NCI-H345 (cell line): ENCODE results near the gene NR2F6.
A peak's percentile ranks its signal among the peaks of the same experiment; 100 is the strongest.
"Not testable (repeated sequence)": the region's sequence is repeated elsewhere in the genome, so short reads cannot be mapped to it uniquely, and the experiment has no call there.

Source experiments
- DNase-seq: peaks from one replicate; lab custom pipeline; 2025; lab: John Stamatoyannopoulos, UW

Gene NR2F6

DNA sequence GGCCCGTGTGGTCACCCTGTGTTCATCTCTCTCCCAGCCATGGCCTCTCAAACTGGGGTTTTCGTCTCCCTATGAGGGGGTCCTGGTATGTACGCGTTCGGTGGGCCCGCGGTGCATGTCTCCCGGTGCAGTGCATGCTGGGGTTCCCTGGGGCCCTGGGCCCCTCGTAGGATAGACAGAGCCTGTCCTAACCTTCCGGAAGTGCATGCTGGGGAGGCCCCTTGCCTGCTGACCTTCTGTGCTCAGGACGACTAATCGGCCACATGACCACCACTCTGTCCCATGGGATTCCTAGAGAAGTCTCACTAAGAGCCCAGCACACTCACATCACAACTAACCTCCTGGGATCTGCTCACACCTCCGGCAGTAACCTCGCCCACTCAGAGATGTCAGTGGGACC lies 35.4 kb downstream of the NR2F6 start:
- no peak for DNase-seq

DNA sequence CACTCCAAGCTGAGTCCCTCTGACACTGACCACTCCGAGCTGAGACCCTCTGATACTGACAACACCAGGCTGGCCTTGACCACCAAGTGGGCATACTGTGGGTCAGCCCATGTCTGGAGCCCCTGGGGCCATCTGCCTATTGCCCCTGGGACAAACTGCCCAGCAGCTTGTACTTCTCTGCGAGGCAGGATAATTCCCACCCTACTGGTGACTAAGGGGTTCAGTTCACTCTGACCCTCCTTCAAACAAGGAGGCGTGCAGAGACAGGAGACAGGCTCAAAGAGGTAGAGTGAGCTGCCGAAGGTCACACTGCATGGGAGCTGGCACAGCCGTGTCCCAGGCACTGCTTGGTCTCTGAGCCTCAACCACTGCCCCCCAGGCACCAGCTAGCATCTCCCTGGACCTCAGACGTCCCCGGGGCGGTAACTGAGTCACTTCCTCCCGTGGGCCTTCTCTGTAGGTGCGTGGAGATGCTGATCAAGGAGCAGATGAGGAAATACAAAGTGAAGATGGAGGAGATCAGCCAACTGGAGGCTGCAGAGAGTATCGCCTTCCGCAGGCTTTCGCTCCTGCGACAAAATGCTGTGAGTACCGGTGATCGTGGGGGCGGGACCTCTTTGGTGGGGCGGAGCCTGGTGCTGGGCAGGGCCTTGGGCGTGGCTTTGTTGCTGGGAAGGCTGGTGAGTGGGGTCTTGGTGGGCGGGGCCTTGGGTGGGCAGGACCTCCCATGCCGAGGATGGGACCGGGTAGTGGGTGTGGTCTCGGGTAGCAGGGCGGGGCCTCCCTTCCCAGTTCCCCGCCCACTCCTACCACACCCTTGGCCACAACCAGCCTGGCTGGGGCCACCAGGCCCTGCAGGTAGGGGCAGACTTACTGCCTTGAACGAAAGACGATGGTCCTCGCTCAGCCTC lies 36.3 kb downstream of the NR2F6 start:
- peak; percentile 9 for DNase-seq

DNA sequence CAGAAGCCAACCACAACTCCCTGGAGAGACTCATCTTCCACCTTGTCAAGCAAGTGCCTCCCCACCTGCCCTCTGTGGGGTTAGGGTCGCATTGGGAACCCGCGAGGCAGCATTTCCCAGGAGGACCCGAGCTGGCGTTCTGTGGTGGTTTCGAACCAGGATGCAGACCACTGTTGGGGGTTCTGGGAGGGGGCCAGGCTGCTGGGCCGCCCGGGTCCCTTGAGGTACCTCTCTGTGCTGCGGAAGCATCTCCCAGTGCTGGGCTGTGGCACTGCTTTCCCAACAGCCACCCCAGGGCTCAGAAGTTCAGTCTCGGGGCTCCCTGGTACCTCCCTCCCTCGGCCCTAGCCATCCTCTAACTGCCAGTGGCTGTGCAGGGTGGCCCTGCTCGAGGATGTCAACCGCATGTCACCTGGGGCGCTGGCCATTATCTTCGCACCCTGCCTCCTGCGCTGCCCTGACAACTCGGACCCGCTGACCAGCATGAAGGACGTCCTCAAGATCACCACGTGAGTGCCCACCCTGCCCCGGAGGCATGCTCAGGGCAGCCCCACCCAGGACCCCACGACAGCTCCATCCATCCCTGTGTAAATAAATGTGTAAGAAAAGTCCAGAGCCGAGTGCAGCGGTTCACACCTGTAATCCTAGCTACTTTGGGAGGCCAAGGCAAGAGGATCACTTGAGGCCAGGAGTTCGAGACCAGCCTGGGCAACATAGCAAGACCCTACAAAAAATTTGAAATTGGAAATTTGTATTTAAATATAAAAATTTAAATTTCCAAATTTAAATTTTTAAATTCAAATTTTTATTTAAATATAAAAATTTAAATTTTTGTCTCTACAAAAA lies 38.8 kb downstream of the NR2F6 start:
- DNase-seq, result no peak

DNA sequence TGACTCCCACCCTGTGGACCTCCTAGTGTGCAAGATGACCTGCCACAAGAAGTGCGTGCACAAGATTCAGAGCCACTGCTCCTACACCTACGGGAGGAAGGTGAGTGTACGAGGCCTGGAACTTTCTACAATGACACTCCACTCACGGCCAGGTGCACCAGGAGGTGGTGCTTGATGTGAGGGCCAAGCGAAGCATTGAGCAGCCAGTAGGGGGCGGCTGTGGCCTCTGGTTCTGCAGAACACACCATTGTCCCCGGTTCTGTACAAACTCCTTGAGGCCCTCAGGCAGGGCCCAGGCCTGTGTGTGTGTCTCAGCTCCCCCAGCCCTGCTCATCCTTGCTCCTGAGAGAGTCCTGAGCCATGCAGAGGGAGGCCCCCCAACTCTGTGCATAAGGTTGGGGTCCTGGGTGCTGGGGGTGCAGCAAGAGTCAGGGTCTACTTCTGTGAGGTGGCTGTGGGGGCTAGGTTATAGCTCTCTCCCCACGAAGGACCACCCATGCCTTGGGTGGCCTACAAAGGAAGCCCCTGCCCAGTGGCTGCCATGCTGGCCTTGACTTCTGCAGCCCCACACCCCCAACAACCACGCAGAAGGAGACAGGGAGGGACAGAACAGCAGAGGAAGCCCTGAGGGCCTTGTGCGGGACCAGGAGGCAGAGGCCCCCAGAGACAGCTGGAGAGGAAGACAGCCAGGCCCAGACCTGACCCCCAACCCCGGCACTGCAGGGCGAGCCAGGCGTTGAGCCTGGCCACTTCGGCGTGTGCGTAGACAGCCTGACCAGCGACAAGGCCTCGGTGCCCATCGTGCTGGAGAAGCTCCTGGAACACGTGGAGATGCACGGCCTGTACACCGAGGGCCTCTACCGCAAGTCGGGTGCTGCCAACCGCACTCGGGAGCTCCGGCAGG lies 40.2 kb downstream of the NR2F6 start:
- DNase-seq, result no peak

DNA sequence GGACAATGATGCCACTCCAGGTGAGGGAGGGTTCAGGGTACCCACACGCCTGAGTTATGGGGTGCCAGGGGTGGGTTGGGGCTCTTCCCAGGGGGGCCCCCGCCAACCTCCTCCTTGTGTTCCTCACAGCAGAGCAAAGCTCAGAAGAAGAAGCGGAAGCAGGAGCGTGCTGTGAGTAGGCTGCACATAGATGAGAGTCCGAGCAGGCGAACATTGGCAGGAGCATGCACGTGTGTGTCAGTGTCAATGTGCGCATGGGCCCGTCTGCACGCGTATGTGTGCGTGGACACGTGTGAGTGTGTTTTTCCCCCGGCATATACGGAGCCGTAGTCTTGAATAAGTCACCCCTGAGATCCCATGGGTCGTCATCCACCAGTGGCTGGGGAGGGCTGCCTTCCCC lies 43.0 kb downstream of the NR2F6 start:
- no peak for DNase-seq

DNA sequence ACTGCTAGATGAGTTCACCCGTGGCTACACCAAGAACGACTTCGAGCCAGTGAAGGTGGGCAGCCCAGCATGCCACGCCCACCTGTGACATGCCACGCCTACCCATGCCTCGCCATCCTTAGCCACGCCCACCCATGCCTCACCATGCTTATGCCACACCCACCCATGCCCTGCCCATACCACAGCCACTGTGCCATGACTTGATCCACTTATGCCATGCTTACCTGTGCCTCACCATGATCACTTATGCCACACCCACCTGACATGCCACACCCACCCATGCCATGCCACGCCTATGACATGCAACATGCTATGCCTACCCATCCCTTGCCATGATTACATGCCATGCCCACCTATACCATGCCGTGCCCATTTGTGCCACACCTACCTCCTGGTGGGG lies 43.5 kb downstream of the NR2F6 start:
- no peak for DNase-seq

DNA sequence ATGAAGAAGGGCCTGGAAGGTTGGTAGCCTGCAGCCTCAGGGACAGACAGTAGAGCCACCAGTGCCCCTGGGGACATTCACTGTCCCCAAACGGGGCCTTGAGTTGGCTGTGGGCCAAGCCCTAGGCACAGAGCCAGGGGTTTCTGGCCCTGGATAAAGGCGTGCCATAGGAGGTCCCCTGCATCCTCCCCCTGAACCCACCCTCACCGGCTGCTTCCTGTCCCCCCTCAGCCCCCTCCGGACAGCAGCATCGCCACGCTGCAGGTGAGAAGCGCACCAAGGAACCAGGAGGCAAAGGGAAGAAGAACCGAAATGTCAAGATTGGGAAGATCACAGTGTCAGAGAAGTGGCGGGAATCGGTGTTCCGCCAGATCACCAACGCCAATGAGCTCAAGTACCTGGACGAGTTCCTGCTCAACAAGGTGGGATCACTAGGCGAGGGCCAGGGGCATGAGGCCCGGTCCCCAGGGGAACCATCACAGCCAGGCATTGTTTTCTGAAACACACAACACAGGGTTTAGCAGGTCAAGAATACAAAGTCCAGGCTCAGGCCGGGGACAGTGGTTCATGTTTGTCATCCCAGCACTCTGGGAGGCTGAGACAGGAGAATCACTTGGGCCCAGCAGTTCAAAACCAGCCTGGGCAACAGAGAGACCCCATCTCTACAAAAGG lies 45.2 kb downstream of the NR2F6 start:
- DNase-seq, result no peak

DNA sequence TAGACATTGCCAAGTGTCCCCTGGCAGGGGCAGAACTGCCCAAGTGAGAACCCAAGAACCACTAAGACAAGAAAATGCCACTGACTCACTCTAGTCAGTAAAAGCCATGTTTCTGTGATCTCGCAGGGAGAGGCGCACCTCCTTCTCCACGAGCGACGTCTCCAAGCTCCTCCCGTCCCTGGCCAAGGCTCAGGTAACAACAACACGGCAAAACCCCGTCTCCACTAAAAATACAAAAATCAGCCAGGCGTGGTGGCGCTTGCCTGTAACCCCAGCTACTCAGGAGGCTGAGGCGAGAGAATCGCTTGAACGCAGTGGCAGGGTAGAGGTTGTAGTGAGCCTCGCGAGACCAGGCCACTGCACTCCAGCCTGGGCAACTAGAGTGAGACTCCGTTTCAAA lies 48.1 kb downstream of the NR2F6 start:
- no peak for DNase-seq

DNA sequence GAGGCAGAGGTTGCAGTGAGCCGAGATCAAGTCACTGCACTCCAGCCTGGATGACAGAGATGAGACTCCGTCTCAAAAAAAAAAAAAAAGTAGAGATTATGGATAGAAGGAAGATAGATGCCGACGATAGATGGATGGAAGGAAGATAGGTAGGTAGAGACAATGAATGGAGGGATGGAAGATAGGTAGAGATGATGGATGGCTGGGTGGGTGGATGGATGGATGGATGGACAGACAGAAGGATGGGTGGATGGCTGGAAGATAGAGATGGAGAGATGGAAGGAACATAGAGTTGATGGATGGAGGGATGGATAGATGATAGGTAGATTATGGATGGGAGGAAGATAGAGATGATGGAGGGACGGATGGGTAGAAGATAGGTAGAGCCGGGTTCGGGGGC lies 49.1 kb downstream of the NR2F6 start:
- no peak for DNase-seq

DNA sequence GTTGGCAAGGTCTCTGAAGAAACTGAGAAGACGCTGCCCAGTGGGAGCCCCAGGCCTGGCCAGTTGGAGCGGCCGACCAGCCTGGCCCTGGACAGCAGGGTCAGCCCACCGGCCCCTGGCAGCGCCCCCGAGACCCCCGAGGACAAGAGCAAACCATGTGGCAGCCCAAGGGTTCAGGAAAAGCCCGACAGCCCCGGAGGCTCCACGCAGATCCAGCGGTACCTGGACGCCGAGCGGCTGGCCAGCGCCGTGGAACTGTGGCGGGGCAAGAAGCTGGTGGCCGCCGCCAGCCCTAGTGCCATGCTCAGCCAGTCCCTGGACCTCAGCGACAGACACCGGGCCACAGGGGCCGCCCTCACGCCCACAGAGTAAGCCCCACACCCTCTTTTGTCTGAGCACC lies 50.6 kb downstream of the NR2F6 start:
- DNase-seq, result no peak

DNA sequence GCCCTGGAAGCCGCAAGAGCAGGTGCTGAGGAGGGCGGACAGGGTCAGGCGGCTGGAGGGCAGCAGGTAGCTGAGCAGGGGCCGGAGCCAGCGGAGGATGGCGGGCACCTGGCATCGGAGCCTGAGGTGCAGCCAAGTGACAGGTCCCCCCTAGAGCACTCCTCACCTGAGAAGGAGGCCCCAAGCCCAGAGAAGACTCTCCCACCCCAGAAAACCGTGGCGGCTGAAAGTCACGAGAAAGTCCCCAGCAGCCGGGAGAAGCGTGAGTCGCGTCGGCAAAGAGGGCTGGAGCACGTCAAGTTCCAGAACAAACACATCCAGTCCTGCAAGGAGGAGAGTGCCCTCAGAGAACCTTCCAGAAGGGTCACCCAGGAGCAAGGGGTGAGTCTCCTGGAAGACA lies 51.1 kb downstream of the NR2F6 start:
- DNase-seq, result no peak

DNA sequence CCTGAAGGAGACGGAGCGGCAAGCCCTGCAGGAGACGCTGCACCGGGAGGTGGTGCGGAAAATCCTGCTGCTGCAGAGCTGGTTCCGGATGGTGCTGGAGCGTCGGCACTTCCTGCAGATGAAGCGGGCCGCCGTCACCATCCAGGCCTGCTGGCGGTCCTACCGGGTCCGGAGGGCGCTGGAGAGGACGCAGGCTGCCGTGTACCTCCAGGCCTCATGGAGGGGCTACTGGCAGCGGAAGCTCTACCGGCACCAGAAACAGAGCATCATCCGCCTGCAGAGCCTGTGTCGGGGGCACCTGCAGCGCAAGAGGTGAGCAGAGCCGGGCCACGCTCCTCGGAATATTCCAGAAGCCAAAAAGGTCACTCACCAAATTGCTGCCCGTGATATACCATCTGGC lies 53.0 kb downstream of the NR2F6 start:
- DNase-seq, result no peak

DNA sequence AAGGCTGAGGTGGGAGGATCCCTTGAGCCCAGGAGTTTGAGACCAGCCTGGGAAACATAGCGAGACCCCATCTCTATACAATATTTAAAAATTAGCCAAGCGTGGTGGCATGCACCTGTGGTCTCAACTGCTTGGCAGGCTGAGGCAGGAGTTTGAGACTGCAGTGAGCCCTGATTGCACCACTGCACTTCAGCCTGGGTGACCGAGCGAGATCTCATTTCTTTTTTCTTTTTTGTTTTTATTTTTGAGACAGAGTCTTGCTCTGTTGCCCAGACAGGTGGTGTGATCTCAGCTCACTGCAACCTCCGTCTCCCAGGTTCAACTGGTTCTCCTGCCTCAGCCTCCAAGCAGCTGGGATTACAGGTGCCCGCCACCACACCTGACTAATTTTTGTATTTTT lies 54.0 kb downstream of the NR2F6 start:
- DNase-seq, result not testable (repeated sequence)

DNA sequence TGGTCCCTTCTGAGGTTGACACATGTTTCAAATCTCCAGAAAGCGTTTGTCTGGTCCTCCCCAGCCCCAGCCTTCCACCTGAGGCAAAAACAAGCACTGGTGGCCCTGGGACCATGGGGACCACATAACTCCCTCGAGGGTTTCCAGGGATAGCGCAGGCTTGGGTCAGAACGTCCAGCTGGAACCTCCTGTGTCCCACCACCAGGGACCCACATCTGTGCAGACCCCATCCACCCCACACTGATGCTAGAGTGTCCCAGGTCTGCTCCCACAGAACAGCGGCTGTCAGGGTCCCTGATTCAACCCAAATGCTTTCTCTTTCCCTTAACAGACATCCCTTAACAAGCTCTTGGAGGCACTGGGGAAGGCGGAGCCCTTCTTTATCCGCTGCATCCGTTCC lies 60.1 kb downstream of the NR2F6 start:
- no peak for DNase-seq

DNA sequence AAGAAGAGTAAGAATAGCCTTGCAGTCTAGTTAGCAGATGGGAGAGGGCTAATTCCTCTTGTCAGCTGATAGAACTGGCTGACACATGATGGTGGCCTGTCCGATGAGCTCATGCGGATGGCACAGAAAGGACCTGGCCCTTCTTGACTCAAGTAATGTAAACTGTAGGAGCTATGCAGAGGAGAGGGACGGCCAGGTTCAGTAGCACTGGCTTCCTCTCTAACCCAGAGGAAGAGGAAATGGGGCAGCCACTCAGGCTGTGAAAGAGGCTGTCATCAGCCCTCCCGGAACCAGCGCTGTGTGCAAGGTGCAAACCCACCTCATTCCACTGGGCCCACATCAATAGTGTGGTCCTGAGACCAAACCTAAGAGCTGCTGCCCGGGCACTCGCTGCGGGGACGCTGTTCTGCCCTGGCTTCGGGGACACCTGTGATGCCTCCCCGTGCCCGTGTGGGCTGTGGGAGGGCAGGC lies 61.3 kb downstream of the NR2F6 start:
- DNase-seq, result no peak

DNA sequence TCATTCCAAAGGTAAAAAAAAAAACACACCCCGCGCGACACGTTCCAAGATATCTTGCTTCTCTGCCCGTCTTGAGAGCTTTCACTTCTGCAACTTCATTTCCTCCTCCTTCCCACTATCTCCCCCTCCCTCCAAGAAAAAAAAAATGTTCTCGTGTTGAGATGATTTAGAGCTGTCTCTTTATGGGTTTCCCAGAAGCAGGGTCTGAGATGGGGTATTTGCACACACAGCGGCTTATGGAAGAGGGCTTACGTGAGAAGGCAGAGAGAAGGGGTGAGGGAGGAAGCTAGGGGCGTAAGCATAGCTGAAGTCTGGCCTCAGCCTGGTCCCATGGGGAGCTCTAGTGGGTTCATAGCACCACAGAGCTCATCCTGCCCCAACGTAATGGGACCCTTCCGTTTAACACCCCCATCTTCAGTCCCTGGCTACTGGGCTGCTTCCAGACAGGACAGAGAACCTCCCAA lies 61.8 kb downstream of the NR2F6 start:
- no peak for DNase-seq

DNA sequence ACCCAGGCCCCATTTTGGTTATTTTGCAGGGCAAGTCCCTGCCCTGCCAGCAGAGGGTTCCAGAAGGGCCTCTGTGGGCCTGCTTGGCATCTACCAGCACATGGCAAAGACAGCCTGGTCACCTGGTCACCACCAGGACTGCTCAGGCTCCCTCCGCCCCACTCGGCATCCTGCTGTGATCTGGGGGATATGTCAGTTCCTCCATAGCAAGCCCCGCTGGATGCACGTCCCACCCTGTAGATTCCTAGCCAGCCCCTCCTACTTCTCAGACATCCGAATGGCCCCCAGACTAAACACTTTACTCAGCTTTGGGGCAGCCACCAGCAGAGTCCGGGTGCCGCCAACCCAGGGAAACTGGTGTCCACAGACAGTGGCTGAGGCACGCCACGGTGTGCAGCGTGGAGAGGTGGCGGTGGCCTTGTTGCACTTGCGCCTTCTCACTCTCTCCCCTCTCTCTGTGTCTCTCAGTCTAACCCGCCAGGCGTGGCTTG lies 62.4 kb downstream of the NR2F6 start:
- DNase-seq, result no peak
